Stimulated activated CD8-positive, alpha-beta memory T cell treated with anti-CD3 and anti-CD28 coated beads, Interleukin-15, amount 100 ng/mL, for 1 hour (primary cell): ENCODE data around the gene ATE1.
"Not testable (repeated sequence)": the region's sequence is repeated elsewhere in the genome, so short reads cannot be mapped to it uniquely, and the experiment has no call there.

ENCODE experiments used
- DNase-seq: peaks from one replicate; pipeline ENCODE4 v3.0.0-alpha.2; 2020; ENCODE audit warnings: low read depth

Gene ATE1

GRCh38 chr10:121787169-121787568 lies 140.7 kb downstream of the ATE1 start:
- no peak for DNase-seq

GRCh38 chr10:121783782-121784372 lies 144.0 kb downstream of the ATE1 start:
- no peak for DNase-seq

GRCh38 chr10:121781101-121781500 lies 146.7 kb downstream of the ATE1 start:
- DNase-seq = no peak

- no peak for DNase-seq
Measured at GRCh38 chr10:121774813-121775212, 153.0 kb downstream of the ATE1 start.

GRCh38 chr10:121774404-121774803 lies 153.4 kb downstream of the ATE1 start:
- DNase-seq = no peak

DNA sequence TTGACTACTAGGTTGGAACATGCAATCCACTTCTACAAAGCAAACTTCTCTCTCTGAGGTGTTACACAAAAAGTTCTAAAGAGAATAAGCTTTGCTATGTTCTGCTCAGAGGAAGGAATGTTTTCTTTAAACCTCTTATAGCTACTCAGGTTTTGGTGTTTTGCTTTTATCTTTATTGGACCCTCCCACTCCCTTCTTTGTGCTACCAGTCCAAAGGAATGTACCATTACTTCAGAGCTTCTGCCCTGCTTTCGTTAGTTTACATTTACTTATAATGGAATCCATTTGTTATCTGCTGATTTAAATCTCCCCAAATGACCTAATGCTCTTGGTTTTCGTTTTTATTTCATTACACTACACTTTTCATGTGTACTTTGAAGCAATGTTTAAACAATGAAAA lies 154.9 kb downstream of the ATE1 start:
- no peak for DNase-seq

DNA sequence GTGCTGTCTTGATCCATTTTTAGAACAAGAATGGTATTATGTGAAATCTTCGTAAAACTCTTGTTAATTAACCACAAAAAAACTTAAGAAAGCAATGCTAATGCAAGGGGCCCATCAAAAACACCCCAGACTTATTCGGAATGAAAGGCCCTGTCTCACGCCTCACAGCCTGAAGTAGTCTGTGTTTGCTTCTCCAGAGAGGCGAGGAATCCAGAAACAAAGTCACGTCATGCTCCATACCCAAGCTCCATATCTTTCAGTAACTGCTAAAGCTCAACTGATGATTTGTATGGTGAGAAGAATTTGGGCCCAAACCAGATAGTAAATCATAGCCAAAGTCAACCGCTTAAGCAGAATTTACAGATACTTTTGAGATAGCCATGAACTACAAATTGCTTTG lies 155.4 kb downstream of the ATE1 start:
- no peak for DNase-seq

DNA sequence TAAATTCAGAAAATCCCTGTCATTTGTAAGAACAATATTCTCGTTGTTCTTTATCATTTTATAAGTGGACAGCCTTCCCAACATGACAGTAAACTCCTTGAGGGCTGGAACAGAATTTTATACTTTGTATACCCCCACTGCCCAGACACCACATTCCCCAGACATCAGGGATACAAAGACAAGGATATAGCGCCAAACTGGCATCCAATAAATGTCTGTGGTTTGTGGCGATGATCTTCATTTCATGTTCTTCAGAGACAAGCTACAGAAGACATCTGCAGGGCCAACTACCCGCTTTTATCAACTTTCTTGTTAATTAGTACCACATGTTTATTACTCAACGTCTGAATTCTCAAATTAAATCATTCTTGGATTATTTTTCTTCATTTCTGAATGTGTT lies 155.9 kb downstream of the ATE1 start:
- DNase-seq = no peak

- no peak for DNase-seq
Measured at GRCh38 chr10:121766426-121766825, 161.4 kb downstream of the ATE1 start.

DNA sequence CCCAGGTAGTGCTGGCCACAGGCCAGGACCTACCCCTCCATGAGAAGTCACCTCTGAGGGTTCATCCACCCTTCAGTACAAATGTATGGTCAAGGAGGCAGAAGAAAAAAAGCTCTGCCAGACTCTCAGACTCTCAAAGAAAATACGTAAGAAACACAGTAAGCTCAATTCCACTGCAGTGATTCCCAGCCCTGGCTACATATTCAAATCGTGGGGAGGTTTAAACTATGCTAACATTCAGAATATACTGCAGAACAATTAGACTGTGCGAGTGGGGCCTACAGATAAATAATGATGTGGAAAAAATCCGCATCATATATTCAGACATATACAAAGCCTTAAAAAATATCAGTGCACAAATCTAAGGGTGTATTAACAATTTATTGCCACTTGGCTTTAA lies 162.6 kb downstream of the ATE1 start:
- DNase-seq = no peak

DNA sequence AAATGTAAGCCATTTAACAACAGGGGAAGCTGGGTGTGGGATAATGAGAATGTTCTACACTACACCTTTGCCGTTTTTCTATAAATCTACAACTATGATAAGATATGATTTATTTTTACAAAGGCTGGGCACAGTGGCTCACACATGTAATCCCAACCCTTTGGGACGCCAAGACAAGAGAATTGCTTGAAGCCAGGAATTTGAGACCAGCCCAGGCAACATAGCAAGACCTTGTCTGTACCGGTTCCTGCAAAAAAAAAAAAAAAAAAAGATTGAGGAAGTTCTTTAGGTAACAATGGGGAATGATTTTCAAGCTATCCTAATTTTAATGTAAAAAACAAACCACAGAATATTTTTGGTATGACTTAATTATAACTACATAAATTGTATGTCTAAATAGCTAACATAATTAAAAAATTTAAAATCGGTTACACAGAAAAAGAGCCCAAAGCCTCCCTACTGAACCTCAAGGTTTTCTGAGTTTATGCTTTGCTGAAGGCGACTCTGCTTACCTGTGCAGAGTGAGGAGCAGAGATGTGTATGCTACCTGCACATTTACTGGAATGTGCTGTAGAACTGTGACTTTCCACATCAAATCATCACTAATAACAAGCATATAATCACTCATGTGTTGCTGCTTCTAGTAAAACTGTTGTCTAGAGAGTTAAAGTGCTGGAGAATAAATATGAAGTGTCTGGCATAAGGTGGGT lies 163.4 kb downstream of the ATE1 start:
- no peak for DNase-seq

- not testable (repeated sequence) for DNase-seq
Measured at GRCh38 chr10:121757241-121757640, 170.6 kb downstream of the ATE1 start.

GRCh38 chr10:121755496-121755895 lies 172.3 kb downstream of the ATE1 start:
- DNase-seq = not testable (repeated sequence)

DNA sequence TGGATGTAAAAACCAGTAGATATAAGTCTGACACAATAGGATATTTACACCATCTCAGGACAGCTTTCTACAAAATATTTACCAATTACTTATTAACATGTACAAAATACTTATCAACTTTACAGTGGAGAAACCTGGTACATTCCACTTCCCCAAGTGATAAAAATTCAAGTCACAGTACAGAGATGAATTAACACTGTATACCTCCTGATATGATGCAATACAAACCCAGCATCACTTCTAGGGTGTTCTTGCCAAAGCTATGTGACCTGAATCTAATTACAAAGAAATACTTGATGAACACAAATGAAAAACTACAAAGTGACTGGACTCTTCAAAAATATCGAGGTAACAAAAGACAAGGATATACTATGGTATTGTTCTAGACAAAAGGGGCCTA lies 173.2 kb downstream of the ATE1 start:
- DNase-seq = no peak

- no peak for DNase-seq
Measured at GRCh38 chr10:121753726-121754476, 173.9 kb downstream of the ATE1 start.

DNA sequence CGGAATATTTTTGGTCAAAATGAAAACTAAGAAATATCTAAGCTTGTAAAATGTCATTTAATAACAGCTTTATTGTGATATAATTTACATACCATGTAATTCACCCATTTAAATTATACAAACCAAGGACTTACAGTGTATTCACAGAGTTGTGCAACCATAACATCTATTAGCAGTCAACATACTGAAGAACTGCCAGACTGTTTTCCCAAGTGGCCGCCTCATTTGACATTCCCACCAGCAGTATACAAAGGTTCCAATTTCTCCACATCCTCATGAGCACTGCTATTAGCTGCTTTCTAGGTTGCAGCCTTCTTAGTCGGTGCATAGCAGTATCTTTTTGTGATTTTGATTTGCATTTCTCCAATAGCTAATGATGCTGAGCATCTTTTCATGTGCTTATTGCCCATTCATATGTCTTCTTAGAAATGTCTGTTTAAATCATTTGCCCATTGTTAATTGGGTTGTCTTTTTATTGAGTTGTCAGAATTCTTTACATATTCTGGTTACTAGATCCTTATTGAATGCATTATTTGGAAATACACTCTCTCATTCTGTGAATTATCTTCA lies 176.6 kb downstream of the ATE1 start:
- no peak for DNase-seq

GRCh38 chr10:121747163-121747775 lies 180.6 kb downstream of the ATE1 start:
- no peak for DNase-seq

DNA sequence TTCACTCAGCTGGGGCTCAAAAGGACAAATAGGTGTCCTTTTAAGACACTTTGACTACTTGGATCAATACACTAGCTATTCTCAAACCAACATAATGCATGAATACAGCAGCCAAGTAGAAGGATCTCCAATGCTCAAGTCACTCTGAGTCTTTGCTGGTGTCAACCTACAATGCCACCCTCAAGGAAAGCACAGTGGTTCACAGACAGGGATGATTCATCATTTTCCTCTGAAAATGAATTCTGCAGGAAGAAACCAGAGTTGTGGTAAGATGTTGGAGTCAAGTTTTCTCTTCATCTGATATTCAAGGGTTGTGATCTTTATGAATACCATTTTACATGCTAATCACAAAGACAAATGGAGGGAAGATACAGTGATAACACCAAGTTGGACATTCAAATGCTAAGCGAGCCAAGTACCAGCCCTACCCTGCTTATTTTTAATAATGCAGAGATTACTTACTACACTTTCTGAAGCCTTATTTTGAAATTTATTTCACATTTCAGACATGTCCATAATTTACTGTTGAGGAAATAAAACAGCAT lies 186.5 kb downstream of the ATE1 start:
- no peak for DNase-seq

- DNase-seq = no peak
Measured at GRCh38 chr10:121740069-121740468, 187.8 kb downstream of the ATE1 start.

DNA sequence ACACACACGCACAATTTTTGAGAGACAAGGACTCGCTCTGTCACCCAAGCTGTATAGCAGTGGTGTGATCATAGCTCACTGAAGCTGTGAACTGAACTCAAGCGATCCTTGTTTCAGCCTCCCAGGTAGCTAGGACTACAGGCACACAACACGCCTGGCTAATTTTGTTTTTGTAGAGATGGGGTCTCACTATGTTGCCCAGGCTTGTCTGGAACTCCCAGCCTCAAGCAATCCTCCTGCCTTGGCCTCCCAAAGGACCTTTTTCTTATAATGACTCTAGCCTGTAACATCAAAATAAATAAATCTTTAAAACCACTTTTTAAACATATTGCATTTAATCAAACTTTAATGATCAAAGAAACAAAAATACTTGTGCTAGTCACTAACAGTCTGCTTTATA lies 188.7 kb downstream of the ATE1 start:
- no peak for DNase-seq

GRCh38 chr10:121736315-121737130 lies 191.3 kb downstream of the ATE1 start:
- DNase-seq = no peak
